Adrenal gland (tissue), 5 donors: Measurements from ENCODE around the gene CAMK1D.

Source experiments
- POLR2A ChIP-seq, 2 donors: fragments of 450-650 bp; IDR thresholded peaks; one replicate each; pipeline ENCODE4 v1.6.1; 2017; ENCODE audit warnings: antibody characterized with exemption in 2 of 2, mild to moderate bottlenecking in 2 of 2, moderate library complexity in 1 of 2
- TF ChIP-seq, protein P1 (sequence below), 6 experiments: fragments of 450-650 bp in 4 of 6; fragments of 200-600 bp in 2 of 6; sonication (generic) in 1 of 6; IDR thresholded peaks; 1 replicate in 5 of 6; 2 replicates in 1 of 6; pipeline versions ENCODE4 v1.5.1 to v1.8.0; 2016 to 2021; ENCODE audit warnings: antibody characterized with exemption in 6 of 6, mild to moderate bottlenecking in 2 of 6, moderate library complexity in 1 of 6
- donor health status: DM: no; HTN: no; CAD: no.

DNA sequence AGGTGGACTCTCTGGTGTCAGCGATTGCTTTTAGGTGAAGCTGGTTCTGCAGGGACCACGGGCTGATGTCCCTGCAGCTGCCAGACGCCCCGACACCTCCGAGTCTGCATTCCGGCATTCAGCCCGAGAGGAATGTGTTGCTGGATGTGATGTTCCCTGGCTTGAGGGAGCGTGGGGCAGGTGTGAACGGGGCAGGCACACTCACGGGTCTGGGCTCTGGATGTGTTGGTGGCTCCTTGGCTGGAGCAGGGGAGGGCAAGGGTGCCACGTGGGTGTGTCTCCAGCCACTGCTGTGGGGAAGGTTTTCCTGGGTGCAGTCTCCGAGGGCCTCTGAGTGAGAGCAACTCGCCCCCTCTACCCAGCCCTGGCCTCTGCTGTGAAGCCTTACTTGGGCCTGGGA is 140.5 kb downstream of the CAMK1D start:
- TF ChIP-seq, protein P1, sequence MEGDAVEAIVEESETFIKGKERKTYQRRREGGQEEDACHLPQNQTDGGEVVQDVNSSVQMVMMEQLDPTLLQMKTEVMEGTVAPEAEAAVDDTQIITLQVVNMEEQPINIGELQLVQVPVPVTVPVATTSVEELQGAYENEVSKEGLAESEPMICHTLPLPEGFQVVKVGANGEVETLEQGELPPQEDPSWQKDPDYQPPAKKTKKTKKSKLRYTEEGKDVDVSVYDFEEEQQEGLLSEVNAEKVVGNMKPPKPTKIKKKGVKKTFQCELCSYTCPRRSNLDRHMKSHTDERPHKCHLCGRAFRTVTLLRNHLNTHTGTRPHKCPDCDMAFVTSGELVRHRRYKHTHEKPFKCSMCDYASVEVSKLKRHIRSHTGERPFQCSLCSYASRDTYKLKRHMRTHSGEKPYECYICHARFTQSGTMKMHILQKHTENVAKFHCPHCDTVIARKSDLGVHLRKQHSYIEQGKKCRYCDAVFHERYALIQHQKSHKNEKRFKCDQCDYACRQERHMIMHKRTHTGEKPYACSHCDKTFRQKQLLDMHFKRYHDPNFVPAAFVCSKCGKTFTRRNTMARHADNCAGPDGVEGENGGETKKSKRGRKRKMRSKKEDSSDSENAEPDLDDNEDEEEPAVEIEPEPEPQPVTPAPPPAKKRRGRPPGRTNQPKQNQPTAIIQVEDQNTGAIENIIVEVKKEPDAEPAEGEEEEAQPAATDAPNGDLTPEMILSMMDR (IDR thresholded peaks at IDR 0.05): no peak
- no peak for TF ChIP-seq POLR2A (IDR thresholded peaks at IDR 0.05)
